Panc1 (cell line): Measurements from ENCODE around the gene TMEM51.

Source experiments
- CTCF ChIP-seq: fragments of 450-650 bp; IDR thresholded peaks from 2 replicates; pipeline ENCODE4 v1.5.1; 2017; ENCODE audit warnings: mild to moderate bottlenecking
- REST ChIP-seq, 2 experiments: IDR thresholded peaks; 2 replicates each; pipeline ENCODE4 v1.6.1; 2011 to 2012; ENCODE audit warnings: low read depth in 2 of 2, control low read depth in 1 of 2, low read length in 1 of 2, mild to moderate bottlenecking in 1 of 2, moderate library complexity in 1 of 2; ENCODE audit not compliant: insufficient read depth in 1 of 2
- TCF7L2 ChIP-seq: IDR thresholded peaks from 2 replicates; pipeline ENCODE4 v1.6.1; 2011; ENCODE audit warnings: mild to moderate bottlenecking, low read depth, low read length, inconsistent platforms

- TF ChIP-seq CTCF = no peak
- no peak for TF ChIP-seq TCF7L2
- no peak for TF ChIP-seq REST (IDR thresholded peaks at IDR 0.05; ENCODE audit: insufficient read depth in 1 of 2, low read depth in 2 of 2, low read length in 1 of 2)
Measured at GRCh38 chr1:15114884-15115283, 38.7 kb upstream of the TMEM51 start.
